HG03139 (cell line): ENCODE measurements around the gene ACVRL1.
"Not testable (repeated sequence)": the region's sequence is repeated elsewhere in the genome, so short reads cannot be mapped to it uniquely, and the experiment has no call there.

Source experiments
- ATAC-seq: cut with Tn5 transposase; IDR thresholded peaks from one replicate; pipeline ENCODE4 v1.9.1; 2021; ENCODE audit not compliant: unreplicated experiment

ACVRL1 gene

DNA sequence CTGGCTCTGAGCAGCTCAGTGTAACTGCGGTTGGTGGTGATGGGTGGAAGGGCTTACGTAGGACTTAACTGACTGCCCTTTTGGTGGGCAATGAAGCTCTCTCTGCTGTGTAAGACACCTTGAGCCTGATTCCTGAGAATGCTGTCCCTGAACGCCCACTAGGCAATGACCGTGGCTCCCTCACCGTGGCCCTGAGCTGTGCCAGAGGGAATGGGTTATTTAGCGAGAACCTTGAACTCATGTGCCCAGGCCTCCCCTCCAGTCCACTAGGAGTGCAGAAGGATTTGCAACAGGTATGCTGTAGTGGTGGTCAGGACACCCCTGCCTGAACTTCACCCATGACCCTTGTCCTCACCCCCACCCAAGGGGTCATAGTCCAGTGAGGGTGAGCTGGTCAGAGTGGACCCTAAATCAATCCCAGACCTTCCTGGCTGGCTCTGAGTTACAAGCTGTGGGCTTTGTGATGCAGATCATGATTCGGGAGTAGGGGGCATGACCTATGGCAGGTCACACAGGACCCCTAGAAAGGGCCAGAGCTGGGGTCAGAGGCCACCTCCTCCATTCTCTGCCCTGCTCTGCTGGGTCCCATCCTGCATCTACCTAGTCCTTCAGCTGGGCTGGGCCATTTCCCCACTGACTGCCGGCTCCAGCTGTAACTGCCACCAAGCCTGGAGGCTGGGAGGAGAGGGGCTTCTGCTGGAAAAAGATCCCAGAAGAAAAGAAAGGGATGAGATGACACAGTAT is 33.9 kb upstream of the ACVRL1 start:
- no peak for ATAC-seq

DNA sequence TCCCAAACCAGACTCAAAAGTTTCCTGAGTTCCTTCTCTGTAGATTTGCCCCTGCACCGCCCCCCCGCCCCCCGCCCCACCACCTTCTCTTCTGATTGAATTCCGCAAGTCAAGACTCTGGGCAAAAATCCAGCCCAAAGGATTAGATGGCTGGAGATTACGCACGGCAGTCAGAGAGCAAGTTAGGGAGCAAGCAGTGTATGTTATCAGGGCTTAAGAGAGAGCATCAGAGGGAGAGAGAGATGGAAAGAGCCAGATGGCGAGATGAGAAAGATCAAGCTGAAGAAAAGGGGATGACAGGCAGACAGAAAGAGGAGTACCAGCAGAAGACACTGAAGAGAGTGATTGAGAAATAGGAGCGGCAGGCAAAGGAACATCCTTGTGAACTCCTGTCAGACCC is 33.3 kb upstream of the ACVRL1 start:
- ATAC-seq: no peak

DNA sequence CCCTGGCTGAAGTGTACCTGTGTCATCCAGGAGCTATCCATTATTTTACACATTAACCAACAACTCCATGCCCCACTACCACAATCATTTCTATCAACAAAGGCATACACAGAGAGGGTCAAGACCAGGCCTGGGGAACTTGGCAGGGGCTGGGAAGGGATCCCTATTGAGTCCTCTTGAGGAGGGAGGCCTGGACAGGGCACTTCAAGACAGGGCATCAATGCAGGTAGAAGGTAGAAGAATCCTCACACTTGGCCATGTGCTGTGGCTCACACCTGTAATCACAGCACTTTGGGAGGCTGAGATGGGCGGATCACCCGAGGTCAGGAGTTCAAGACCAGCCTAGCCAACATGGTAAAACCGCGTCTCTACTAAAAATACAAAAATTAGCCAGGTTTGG is 32.8 kb upstream of the ACVRL1 start:
- no peak for ATAC-seq

DNA sequence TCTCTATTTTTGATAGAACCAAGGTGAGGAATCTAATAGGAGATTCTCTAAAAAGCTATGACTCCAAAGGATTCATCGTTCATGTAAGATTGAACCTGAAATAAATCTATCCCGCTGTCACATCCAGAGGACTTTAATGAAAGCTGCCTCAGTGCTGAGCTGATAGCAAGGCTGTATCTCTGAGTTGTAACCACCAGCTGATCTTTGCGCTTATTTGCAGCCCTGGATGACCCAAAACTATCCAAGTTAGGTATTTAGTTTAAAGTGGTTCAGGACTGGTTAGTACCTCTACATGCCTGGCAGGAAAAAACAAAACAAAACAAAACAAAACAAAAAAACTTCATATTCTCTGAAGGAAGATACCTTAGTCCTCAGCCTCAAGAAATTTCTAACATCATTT is 28.2 kb upstream of the ACVRL1 start:
- no peak for ATAC-seq

DNA sequence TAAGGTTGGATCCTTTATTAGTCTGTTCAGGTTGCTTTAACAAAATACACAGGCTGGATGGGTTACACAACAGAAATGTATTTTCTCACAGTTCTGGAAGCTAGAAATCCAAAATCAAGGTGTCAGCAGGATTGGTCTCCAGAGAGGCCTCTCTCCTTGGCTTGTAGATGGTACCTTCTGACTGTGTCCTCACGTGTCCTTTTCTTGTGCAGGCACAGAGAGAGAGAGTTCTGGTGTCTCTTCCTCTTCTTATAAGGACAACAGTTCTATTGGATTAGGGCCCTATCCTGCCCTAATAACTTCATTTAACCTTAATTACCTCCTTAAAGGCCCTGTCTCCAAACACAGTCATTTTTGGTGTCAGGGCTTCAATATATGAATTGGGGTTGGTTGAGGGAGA is 24.0 kb upstream of the ACVRL1 start:
- ATAC-seq: no peak

DNA sequence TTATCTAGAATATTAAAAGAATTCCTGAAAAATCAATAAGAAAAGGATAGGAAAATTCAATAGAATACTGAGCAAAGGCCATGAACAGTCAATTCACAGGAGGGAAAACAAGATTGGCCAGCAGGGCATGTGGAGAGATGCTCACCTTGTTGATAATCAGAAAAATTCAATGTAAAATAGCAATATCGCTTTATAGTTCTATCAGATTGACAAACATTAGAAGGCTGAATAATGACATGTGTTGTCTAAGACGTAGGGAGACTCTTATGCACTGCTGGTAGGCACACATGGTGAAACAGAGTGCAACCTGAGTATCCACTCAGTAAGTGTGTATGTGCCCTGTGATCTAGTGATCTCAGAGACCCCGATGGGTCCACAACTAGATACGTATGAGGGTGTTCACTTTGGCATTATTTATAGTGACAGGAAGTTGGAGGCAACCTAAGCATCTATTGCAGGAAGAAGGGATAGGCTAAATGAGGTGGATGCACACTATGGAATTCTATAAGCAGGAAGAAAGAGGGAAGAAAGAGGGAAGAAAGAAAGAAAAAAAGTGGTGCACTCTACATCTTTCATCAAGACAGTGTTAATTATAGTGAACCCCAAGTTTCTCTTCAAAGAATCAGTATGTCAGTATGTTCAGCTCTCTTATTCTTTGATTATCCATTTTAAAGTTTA is 23.2 kb upstream of the ACVRL1 start:
- no peak for ATAC-seq

DNA sequence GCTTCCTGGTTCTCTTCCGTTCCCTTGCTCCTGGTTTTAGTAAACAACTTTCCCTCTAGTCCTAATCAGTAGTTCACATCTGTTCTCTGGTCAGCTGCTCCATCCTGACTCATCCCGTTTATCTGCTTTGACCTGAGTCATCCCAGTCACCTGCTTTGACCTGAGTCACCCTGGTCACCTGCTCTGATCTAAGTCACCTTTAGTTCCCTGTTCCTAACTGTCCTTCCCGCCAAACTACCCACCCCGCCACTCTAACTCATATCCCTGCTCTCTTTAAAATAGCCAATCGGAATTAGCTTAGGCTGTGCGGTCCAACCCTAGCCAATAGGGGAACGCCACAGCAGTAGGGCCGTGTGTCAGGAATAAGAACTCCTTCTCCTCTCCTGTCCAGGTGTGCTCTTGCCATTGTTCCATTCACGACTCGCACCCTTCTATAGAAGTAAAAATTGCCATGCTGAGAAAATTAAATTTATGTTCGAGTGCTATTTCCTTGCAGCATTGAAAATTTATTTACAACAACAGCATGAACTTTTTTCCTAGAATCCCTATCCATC is 22.6 kb upstream of the ACVRL1 start:
- ATAC-seq: no peak

DNA sequence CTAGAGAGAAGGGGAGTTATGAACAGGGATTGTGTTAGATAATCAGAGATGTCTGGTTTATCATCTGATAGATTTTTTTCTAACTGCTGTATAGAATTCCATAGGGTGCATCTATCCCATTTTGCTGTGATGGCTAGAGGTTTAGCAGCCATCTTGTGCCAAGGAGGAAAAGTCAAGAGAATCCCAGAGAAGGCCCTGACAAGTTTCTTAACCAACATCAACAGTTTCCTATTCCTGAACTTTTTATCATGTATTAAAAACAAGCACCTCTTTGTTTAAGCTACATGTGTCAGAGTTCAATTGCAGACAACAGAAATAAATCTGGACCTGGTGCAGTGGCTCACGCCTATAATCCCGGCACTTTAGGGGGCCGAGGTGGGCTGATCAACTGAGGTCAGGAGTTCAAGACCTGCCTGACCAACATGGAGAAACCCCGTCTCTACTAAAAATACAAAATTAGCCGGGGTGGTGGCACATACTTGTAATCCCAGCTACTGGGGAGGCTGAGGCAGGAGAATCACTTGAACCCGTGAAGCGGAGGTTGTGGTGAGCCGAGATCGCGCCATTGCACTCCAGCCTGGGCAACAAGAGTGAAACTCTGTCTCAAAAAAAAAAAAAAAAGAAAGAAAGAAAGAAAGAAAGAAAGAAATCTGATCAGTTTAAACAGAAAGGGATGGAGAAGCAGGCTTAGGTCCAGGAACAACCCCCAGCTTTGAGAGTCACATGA is 21.8 kb upstream of the ACVRL1 start:
- not testable (repeated sequence) for ATAC-seq

DNA sequence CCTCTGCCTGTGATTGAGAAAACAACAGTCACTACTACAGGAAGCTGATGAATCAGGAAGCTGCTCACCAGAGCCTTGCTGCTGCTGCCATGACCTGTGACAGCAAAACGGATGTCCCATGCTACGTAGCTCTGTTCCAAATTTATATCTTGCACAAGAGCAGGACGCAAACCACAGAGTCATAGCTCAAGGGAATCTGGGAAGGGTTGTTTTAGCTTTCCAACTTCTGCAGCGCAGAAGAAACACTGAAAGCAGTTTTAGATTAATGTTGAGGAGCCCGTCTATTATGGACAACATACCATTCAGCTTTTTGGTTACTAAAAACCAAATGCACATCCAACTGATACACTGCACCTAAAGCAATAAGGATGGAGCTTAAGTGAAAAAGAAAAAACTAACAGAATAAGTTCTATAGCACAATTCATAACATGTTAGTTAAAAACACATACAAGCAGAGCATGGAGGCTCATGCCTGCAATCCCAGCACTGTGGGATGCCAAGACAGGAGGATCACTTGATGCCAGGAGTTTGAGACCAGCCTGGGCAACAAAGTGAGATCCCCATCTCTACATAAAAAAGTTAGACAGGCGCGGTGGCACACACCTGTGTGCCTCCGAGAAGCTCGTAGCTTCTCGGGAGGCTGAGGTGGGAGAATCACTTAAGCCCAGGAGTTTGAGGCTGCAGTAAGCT is 21.1 kb upstream of the ACVRL1 start:
- ATAC-seq: no peak

DNA sequence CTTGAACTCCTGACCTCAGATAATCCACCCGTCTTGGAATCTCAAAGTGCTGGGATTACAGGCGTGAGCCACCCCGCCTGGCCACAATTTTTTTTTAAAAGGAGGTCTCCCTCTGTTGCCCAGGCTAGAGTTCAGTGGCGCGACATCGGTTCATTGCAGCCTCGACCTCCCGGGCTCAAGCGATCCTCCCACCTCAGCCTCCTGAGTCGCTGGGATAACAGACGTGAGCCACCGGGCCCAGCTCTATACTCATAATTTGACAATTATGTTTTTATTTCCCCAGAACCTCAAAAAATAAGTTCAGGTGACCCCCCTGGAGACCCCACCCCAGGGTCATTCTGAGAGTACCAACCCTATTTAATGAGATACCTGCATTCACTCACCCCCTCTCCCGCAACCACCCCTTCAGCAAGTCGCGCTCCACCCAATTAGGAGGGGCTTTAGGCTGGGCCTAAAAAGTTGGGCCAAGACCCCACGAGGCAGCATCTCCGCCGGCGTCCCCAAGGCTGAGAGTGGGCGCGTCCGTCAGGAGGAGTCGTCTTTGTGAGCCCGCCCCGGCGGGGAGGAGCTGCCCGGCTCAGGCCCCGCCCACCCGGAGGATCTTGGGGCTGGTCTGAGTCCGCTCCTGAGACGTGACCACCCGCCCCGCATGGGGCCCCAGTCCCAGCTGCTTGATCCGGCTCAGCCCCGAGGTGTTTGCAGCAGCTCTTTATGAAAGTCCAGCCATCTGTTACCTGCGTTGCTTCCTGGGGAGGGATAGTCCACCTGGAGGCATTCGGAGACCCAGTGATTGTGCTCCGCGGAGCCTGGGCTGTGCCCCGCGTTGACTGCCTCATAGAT is 19.6 kb upstream of the ACVRL1 start, which contains the start of gene ANKRD33:
Gene ANKRD33 (plus strand): TSS at position 628 of the 840 bp plus-strand sequence. CDS start 84 bp downstream, at position 712.
- no peak for ATAC-seq

DNA sequence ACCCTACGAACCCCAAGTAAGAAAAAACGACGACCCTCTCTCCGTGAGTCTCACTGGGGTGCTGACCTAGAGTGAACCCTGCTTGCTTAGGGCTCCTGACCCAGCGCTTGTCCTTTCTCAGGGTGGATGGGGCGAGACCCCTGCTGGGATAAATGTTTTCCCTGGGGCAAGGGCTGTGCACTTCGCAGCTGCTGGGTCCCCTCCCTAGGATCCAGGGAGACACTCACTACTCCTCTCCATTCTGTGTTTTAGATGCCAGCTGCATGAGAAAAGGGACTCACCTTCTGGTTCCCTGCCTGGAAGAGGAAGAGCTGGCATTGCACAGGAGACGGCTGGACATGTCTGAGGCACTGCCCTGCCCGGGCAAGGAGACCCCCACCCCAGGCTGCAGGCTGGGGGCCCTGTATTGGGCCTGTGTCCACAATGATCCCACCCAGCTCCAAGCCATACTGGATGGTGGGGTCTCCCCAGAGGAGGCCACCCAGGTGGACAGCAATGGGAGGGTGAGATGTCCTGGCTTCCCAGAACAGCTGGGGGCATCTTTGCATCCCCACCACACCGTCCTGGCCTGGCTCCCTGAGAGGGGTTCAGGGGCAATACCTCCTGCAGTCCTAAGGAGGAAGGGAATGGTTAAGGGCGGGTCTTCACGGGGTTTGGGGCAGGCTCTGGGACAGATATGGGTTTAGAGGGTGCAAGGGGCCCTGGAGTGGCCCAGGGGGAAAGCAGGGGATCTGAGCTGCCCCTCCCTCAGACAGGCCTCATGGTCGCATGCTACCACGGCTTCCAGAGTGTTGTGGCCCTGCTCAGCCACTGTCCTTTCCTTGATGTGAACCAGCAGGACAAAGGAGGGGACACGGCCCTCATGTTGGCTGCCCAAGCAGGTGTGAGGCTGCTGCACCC is 18.7 kb upstream of the ACVRL1 start:
- ATAC-seq: no peak

DNA sequence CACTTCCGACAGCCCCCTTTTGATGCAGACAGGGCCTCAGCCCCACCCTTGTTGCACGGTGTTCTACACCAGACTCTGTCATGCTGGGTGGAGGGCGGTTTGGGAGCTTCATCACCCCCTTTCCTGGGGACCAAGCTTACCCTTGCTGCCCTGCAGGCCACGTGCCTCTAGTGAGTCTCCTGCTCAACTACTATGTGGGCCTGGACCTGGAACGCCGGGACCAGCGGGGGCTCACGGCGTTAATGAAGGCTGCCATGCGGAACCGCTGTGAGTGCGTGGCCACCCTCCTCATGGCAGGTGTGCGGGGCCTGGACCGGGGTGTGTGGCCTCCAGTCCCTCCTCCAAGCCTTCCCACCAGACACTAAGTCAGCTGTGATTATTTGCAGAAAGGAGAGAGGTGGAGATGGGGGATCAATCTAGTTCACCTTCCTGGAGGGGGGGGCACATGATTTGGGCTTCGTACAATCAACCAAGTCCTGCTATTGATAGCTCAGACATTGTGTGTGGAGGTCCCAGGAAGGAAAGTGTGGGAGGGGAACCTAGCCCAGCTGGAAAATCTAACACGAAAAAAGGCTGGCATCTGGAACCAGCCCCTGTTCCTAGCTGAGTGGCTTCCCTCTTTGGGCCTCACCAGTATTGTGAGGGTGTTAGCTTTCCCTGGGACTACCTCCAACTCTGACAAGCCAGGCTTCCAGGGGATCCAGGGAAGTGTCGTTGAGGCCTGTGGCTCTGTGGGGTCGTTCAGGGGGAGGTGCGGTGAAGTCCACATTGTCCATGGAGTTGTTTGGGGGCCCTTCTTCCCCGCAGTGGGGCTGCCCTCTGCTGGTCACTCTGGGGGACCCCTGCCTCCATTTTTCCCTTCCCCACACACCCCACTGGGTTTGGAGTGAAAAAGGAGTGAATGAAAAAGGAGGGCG is 17.8 kb upstream of the ACVRL1 start:
- ATAC-seq: no peak

DNA sequence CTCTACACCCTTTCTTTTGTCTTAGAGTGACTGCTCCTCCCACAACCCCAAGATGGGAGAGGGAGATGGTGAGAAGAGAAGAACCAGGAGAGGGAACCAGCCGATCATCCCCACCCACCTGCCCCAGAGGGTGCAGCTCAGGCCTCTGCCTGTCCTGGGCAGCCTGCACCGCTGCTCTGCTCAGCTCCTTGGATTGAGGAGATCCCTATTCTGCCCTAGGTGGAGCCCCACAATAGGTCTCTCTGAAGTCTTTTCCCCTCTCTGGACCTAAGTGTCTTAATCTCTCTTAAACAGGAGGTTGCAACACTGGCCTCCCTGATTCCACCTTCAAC is 17.2 kb upstream of the ACVRL1 start:
- ATAC-seq: no peak

DNA sequence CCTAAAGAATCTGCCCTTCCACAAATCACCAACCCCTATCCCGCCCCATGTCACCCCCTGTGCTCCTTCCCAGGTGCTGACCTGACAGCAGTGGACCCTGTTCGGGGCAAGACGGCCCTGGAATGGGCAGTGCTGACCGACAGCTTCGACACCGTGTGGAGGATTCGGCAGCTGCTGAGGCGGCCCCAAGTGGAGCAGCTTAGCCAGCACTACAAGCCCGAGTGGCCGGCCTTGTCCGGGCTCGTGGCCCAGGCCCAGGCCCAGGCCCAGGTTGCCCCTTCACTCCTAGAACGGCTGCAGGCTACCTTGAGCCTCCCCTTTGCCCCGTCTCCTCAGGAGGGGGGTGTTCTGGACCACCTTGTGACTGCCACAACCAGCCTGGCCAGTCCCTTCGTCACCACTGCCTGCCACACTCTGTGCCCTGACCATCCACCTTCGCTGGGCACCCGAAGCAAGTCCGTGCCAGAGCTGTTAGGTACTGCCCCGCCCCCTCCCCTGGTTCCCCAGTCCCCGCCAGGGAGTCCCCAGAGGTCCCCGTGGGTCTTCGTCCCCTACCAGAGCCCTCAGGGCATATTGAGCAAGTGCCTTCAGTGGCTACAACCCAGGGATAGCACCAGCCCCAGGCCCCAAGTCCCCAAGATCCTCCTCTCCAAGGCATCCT is 16.7 kb upstream of the ACVRL1 start:
- no peak for ATAC-seq

DNA sequence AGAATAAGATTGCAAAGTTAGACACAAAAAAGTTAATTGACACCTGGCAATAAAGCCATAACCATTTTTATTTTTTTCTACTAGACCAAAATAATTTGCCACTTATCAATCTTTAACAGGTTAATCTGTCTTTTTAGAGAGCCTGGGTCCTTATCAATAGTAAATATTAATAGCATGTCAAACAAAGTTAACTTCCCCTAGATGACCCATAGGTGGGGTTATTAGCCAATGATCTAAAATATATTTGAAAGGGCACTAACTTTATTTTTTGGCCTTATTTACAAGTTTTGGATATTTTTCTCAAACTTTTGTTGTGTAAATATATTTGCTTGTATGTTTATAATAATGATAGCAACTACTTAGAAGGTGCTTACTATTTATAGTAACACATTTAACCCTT is 15.5 kb upstream of the ACVRL1 start:
- ATAC-seq: no peak

DNA sequence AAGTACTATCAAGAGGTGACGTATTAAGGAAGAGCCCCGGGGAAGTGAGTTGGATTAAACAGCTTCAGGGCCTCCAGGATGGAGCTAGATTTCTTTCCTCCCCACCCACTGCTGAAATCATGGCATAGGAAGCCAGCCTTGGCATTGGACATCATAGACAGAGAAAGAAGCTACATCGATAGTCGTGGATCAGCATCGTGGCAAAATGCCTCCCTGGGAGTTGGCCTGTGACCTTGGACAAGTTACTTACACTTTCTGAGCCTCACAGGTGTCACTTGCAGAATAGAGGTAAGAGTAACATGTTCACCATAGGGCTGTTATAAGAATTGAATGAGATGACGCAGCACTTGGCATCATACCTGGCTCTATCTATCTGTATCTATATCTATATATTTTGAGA is 13.5 kb upstream of the ACVRL1 start:
- ATAC-seq: no peak

DNA sequence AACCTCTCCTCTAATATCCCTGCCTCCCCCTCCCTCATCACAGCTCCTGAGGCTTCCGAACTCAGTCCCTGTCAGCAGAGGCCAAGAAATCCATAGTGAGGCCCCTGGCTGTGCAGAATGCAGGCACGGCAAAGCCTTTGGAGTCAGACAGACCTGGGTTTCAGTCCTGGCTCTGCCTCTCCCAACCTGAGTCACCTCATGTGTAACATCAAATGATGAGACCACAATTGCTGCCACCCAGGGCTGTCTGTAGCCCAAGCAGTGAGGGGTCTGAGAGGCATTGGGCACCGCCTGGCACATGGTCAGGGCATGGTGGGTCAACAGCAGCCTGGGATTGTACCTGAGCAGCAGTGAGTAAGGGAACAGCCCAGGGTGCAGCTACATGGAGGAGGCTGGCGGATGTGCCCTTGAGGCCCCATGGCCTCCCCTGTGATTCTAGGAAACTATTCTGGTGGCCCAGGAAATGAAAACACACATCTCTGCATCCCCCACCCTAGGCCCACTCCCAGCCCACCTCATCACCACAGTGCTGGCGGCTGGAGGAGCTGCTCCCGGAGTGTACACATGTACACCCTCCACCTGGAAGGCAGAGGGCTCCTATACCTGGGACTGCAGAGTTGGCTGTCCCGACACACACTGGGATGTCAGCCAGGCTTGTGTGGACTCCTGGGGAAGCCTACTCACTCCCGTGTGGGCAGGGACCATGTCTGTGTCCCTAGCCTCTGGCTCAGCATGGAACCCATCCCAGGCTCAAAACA is 11.7 kb upstream of the ACVRL1 start:
- ATAC-seq: no peak
